ENCODE data around the gene REELD1.

DNA sequence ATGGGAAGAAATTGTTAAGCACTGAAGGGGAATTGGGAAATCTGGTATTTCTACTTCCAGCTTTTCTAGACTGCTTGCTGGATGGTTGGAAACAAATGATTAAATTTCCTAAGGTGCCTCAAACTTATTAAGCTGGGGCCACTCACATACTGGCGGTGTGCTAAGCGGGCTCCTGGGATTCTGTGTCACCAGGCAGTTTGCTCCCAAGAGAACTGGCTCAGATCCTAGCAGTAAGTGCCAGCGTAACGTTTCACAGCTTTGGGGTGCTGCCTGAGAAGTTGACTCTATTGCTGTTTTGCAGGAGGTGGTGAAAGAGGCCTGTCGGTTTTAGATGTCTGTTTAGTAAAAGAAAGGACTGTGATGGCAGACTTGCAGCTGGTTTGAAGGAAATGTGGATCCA, 6.9 kb upstream of the REELD1 start:
- TF ChIP-seq, protein P1, sequence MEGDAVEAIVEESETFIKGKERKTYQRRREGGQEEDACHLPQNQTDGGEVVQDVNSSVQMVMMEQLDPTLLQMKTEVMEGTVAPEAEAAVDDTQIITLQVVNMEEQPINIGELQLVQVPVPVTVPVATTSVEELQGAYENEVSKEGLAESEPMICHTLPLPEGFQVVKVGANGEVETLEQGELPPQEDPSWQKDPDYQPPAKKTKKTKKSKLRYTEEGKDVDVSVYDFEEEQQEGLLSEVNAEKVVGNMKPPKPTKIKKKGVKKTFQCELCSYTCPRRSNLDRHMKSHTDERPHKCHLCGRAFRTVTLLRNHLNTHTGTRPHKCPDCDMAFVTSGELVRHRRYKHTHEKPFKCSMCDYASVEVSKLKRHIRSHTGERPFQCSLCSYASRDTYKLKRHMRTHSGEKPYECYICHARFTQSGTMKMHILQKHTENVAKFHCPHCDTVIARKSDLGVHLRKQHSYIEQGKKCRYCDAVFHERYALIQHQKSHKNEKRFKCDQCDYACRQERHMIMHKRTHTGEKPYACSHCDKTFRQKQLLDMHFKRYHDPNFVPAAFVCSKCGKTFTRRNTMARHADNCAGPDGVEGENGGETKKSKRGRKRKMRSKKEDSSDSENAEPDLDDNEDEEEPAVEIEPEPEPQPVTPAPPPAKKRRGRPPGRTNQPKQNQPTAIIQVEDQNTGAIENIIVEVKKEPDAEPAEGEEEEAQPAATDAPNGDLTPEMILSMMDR (IDR thresholded peaks at IDR 0.05 in 2 of 3, conservative IDR thresholded peaks at IDR 0.05 in 1 of 3; ENCODE audit: insufficient read depth in 2 of 3, low read depth in 1 of 3, low read length in 3 of 3) = no peak
- TF ChIP-seq POLR2A (conservative IDR thresholded peaks at IDR 0.05) (no peak), MEIS2 (IDR thresholded peaks at IDR 0.05; ENCODE audit: partially characterized antibody) (no peak), NR2C2 (CRISPR knock-in tag; IDR thresholded peaks at IDR 0.05) (no peak), NR2C2 (tag; IDR thresholded peaks at IDR 0.05) (no peak), HMG20B (CRISPR knock-in tag; IDR thresholded peaks at IDR 0.05) (no peak), FOXM1 (IDR thresholded peaks at IDR 0.05; ENCODE audit: low read depth) (no peak), FOXM1 (CRISPR knock-in tag; IDR thresholded peaks at IDR 0.05; ENCODE audit: low read depth) (no peak), YY1 (IDR thresholded peaks at IDR 0.05; ENCODE audit: borderline replicate concordance in 1 of 3, control insufficient read depth in 1 of 3, extremely low read depth in 1 of 3, insufficient read depth in 3 of 3, insufficient read length in 1 of 3, insufficient replicate concordance in 2 of 3, low read depth in 1 of 3, low read length in 2 of 3) (no peak)

All from K562 (cell line).